Skeletal muscle satellite cell (primary cell): ENCODE measurements around the gene SPPL2B. TPM values are rescaled to one million over a fixed set of nuclear protein-coding genes. Genes with fewer than 3 reads are reported as not detected.
"Not testable (repeated sequence)": the region's sequence is repeated elsewhere in the genome, so short reads cannot be mapped to it uniquely, and the experiment has no call there.

Source experiments
- H3K27me3 ChIP-seq: 2 replicates; pipeline ENCODE4 v1.7.0; 2013; ENCODE audit warnings: low read length; ENCODE audit not compliant: control insufficient read depth, insufficient read depth
- H3K36me3 ChIP-seq: 2 replicates; pipeline ENCODE4 v1.7.0; 2013; ENCODE audit warnings: mild to moderate bottlenecking, control low read depth, low read length; ENCODE audit not compliant: insufficient read depth
- H3K4me1 ChIP-seq: 2 replicates; pipeline ENCODE4 v1.7.0; 2013; ENCODE audit warnings: low read length; ENCODE audit not compliant: control insufficient read depth, insufficient read depth
- H3K4me2 ChIP-seq: 2 replicates; pipeline ENCODE4 v1.7.0; 2013; ENCODE audit warnings: mild to moderate bottlenecking, low read length
- H3K4me3 ChIP-seq: 2 replicates; pipeline ENCODE4 v1.7.0; 2013; ENCODE audit warnings: low read length
- H3K9ac ChIP-seq: 2 replicates; pipeline ENCODE4 v1.7.0; 2013; ENCODE audit warnings: mild to moderate bottlenecking, low read depth, low read length, moderate library complexity
- H3K9me3 ChIP-seq: replicated peaks from 2 replicates; pipeline ENCODE4 v1.7.0; 2013; ENCODE audit warnings: mild to moderate bottlenecking, control low read depth, low read length
- total RNA-seq: library from RNA; depleted of rRNA; stranded (reverse); fragments of >200 nt; gene quantifications from 2 replicates; pipeline ENCODE4 v1.2.3, GENCODE V29; 2012; rRNA removed

The SPPL2B gene, protein sequence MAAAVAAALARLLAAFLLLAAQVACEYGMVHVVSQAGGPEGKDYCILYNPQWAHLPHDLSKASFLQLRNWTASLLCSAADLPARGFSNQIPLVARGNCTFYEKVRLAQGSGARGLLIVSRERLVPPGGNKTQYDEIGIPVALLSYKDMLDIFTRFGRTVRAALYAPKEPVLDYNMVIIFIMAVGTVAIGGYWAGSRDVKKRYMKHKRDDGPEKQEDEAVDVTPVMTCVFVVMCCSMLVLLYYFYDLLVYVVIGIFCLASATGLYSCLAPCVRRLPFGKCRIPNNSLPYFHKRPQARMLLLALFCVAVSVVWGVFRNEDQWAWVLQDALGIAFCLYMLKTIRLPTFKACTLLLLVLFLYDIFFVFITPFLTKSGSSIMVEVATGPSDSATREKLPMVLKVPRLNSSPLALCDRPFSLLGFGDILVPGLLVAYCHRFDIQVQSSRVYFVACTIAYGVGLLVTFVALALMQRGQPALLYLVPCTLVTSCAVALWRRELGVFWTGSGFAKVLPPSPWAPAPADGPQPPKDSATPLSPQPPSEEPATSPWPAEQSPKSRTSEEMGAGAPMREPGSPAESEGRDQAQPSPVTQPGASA
- 20.8 and 25.6 TPM in 2 replicates for total RNA-seq

GRCh38 chr19:2328401-2329148 is at the start of gene SPPL2B, which contains the start of gene LSM7:
Gene SPPL2B (plus strand): TSS chr19:2328684. CDS start chr19:2328710, 26 bp downstream.
Gene LSM7 (minus strand): TSS chr19:2328586. CDS start chr19:2328566, 20 bp downstream.
- Histone ChIP-seq H3K9ac (peak within 1 kb of the TSS; percentile 97), H3K27me3 (no peaks in the 10 kb centered on the region), H3K9me3 (no peaks in the 10 kb centered on the region), H3K4me3 (peak within 1 kb of the TSS; percentile 86), H3K36me3 (peaks cover 12% of the 10 kb centered on the region), H3K4me2 (peak within 1 kb of the TSS; percentile 100), H3K4me1 (peaks cover 29% of the 10 kb centered on the region)

- no peak overlapping the region for H3K9ac ChIP-seq
- no peak overlapping the region for H3K4me2 ChIP-seq
- no peaks in the 10 kb centered on the region for H3K27me3 ChIP-seq
- no peaks in the 10 kb centered on the region for H3K9me3 ChIP-seq
- H3K36me3 ChIP-seq = peaks cover under 1% of the 10 kb centered on the region
- peaks cover 14% of the 10 kb centered on the region for H3K4me1 ChIP-seq
- no peak overlapping the region for H3K4me3 ChIP-seq
These were observed 47.7 kb upstream of the SPPL2B start for GRCh38 chr19:2280633-2281264.

GRCh38 chr19:2281265-2282061 is 47.0 kb upstream of the SPPL2B start:
- H3K4me2 ChIP-seq = peak overlapping the region; percentile 45
- H3K9ac ChIP-seq, H3K9me3 ChIP-seq, H3K36me3 ChIP-seq, H3K4me1 ChIP-seq, H3K27me3 ChIP-seq, H3K4me3 ChIP-seq: not testable (repeated sequence)

- H3K4me3 ChIP-seq = no peak within 1 kb of the TSS
- H3K9ac ChIP-seq = no peak within 1 kb of the TSS
- H3K4me2 ChIP-seq = peak within 1 kb of the TSS; percentile 45
- H3K27me3 ChIP-seq = no peaks in the 10 kb centered on the region
- H3K9me3 ChIP-seq = no peaks in the 10 kb centered on the region
- H3K4me1 ChIP-seq = peaks cover 8% of the 10 kb centered on the region
- no peaks in the 10 kb centered on the region for H3K36me3 ChIP-seq
These were observed 46.2 kb upstream of the SPPL2B start, which contains the start of gene PEAK3 for GRCh38 chr19:2282062-2282861. Gene PEAK3 (minus strand): TSS chr19:2282175. CDS start chr19:2280931, 1,244 bp downstream.

GRCh38 chr19:2282862-2283237 is 45.6 kb upstream of the SPPL2B start:
- peaks cover 8% of the 10 kb centered on the region for H3K4me1 ChIP-seq
- no peak overlapping the region for H3K9ac ChIP-seq
- no peaks in the 10 kb centered on the region for H3K36me3 ChIP-seq
- H3K4me2 ChIP-seq = no peak overlapping the region
- no peak overlapping the region for H3K4me3 ChIP-seq
- peaks cover 2% of the 10 kb centered on the region for H3K27me3 ChIP-seq
- no peaks in the 10 kb centered on the region for H3K9me3 ChIP-seq

GRCh38 chr19:2283835-2284507 is 44.5 kb upstream of the SPPL2B start:
- Histone ChIP-seq H3K27me3 (peaks cover 12% of the 10 kb centered on the region), H3K4me1 (peaks cover 8% of the 10 kb centered on the region), H3K4me3 (no peak overlapping the region), H3K36me3 (no peaks in the 10 kb centered on the region), H3K4me2 (no peak overlapping the region), H3K9me3 (no peaks in the 10 kb centered on the region), H3K9ac (no peak overlapping the region)

DNA sequence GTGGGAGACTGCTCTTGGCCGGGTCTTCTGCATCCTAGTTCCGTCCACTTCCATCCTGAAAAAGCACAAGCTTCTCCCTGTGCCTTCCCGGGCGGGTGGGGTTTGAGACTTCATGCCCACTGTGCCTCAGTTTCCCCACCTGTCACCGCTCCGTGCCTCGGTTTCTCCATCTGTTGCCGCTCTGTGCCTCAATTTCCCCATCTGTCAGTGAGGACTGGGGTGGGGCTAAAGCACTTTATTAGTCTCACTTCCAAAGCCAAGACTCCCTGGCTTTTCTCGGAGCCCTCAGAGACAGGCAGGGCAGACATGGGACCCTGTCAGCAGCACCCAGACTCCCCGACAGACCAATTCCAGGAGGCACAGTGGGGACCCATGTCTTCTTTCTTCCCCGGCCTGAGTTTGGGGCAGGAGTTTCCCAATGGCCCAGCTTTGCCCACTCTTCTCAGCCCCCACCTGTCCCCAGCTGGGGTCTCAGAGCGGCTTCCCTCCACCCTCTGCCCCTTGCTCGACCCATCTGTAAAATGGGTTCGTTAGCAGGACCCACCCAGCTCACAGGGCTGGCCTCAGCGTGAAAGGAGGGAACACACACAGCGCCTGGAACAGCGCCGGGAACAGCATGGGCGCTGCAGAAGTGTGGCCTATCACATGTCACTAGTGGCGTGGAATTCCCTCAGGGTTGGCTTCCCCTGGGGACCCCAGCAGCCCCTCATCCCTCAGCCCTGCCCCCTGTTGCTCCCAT is 41.9 kb upstream of the SPPL2B start:
- no peaks in the 10 kb centered on the region for H3K36me3 ChIP-seq

DNA sequence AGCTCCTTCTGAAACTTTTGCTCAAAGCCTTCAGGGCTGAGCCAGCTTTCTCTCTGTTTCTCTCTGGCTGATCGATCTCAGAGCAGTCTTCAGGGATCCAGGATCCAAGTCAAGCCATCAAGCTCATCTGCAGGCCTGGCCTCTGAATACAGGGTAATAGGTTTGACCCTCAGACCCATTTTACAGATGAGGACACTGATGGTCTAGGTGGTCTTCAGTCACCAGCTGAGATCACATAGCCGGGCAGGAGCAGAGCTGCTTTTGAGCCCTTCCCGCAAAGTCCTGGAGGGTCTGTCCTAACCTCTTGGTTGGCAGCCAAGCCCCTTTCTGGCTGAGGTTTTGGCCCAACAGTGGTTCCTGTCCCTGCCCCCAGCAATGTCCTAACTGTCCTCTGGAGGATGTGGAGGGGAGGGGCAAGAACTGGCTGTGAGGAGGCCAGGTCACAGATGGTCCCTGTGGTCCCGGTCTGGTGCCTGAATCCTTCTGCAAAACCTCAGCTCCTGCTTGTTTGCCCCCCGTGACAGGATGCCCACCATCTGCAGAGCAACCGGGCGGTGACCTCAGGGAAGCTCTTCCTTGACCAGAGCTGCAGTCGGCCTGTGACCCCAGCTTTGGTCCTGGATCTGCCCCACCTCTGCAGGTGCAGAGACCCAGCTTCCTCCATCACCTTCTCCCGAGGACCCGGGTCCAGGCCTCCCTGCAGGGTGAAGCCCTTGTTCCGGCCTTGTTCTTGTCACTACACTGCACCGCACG is 40.7 kb upstream of the SPPL2B start:
- Histone ChIP-seq H3K4me2 (no peak overlapping the region), H3K4me1 (peaks cover 11% of the 10 kb centered on the region), H3K4me3 (no peak overlapping the region), H3K27me3 (peaks cover 34% of the 10 kb centered on the region), H3K9me3 (no peaks in the 10 kb centered on the region), H3K9ac (no peak overlapping the region), H3K36me3 (no peaks in the 10 kb centered on the region)

More for the DNA sequence above, 41.9 kb upstream of the SPPL2B start:
- H3K9me3 ChIP-seq = no peaks in the 10 kb centered on the region
- H3K4me3 ChIP-seq = no peak overlapping the region
- peaks cover 19% of the 10 kb centered on the region for H3K4me1 ChIP-seq
- no peak overlapping the region for H3K9ac ChIP-seq
- H3K4me2 ChIP-seq = no peak overlapping the region
- peaks cover 34% of the 10 kb centered on the region for H3K27me3 ChIP-seq

DNA sequence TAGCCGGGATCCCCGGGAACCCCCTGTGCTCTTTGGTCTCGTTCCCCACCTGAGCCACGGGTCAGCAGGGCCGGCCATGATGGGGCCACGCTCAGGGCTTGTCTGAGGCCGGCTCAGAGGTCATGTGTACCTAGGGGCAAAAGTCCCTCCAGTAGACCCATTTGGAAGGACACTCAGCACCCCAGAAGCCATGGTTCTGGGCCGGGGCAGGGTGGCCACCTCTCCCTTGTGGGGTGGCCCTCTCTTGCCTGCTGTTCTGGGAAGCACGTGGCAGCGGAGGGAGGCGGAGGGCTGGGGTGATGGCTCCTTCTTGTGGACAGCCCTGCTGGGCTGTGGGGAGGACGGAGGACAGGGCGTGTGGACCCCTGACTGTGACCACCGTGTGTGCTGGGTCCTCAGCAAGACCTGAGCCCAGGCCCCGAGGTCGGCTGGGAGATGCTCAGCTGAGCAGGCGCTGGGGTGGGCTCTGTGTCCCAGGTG is 40.1 kb upstream of the SPPL2B start:
- Histone ChIP-seq H3K27me3 (peaks cover 34% of the 10 kb centered on the region), H3K4me3 (no peak overlapping the region), H3K36me3 (no peaks in the 10 kb centered on the region), H3K4me2 (no peak overlapping the region), H3K9ac (no peak overlapping the region), H3K9me3 (no peaks in the 10 kb centered on the region), H3K4me1 (peaks cover 11% of the 10 kb centered on the region)
